SK-N-SH treated with all-trans-retinoic acid at 6 μM for 48 hours (cell line): ENCODE results near the gene SH3RF1.
"Not testable (repeated sequence)": the region's sequence is repeated elsewhere in the genome, so short reads cannot be mapped to it uniquely, and the experiment has no call there.

ENCODE experiments used
- ATAC-seq: fragments of 200-7000 bp; cut with Tn5 transposase; 3 replicates; pipeline ENCODE4 v1.9.1; 2020; ENCODE audit warnings: mild to moderate bottlenecking, moderate library complexity
- ARNTL ChIP-seq: fragments of 450-650 bp; formaldehyde crosslinking; IDR thresholded peaks from 2 replicates; pipeline ENCODE4 v1.5.0; 2020; ENCODE audit warnings: low read depth, mild to moderate bottlenecking, moderate library complexity, borderline replicate concordance
- BACH2 ChIP-seq: fragments of 250-450 bp; sonication (Bioruptor Pico); IDR thresholded peaks from 2 replicates; pipeline ENCODE4 v1.9.0; 2021; ENCODE audit warnings: mild to moderate bottlenecking, borderline replicate concordance
- CSDC2 ChIP-seq: fragments of 250-450 bp; sonication (Bioruptor Pico); IDR thresholded peaks from 2 replicates; pipeline ENCODE4 v1.5.0; 2020; ENCODE audit warnings: mild to moderate bottlenecking, moderate library complexity
- CSRNP3 ChIP-seq: fragments of 250-450 bp; sonication (Bioruptor Pico); IDR thresholded peaks from 2 replicates; pipeline ENCODE4 v1.5.1; 2021; ENCODE audit warnings: mild to moderate bottlenecking, moderate library complexity
- ESRRG ChIP-seq: fragments of 250-450 bp; sonication (Bioruptor Pico); IDR thresholded peaks from 2 replicates; pipeline ENCODE4 v1.6.1; 2021; ENCODE audit warnings: mild to moderate bottlenecking
- GLIS3 ChIP-seq: fragments of 250-450 bp; sonication (Bioruptor Pico); IDR thresholded peaks from 2 replicates; pipeline ENCODE4 v1.5.0; 2020; ENCODE audit warnings: mild to moderate bottlenecking, moderate library complexity
- ISL1 ChIP-seq: fragments of 250-450 bp; sonication (Bioruptor Pico); IDR thresholded peaks from 2 replicates; pipeline ENCODE4 v2.1.2; 2022; ENCODE audit warnings: mild to moderate bottlenecking, moderate library complexity
- PPARA ChIP-seq: fragments of 250-450 bp; sonication (Bioruptor Pico); IDR thresholded peaks from 2 replicates; pipeline ENCODE4 v1.5.0; 2020; ENCODE audit warnings: mild to moderate bottlenecking, borderline replicate concordance
- RARB ChIP-seq: fragments of 250-450 bp; sonication (Bioruptor Pico); IDR thresholded peaks from 2 replicates; pipeline ENCODE4 v1.8.0; 2021; ENCODE audit warnings: mild to moderate bottlenecking, moderate library complexity
- SNAI2 ChIP-seq: fragments of 250-450 bp; sonication (Bioruptor Pico); IDR thresholded peaks from 2 replicates; pipeline ENCODE4 v1.5.0; 2020; ENCODE audit warnings: mild to moderate bottlenecking, moderate library complexity
- TCF4 ChIP-seq: fragments of 250-450 bp; sonication (Bioruptor Pico); IDR thresholded peaks from 2 replicates; pipeline ENCODE4 v1.8.0; 2021; ENCODE audit warnings: mild to moderate bottlenecking, moderate library complexity, borderline replicate concordance
- TOX ChIP-seq: fragments of 250-450 bp; sonication (Bioruptor Pico); IDR thresholded peaks from 2 replicates; pipeline ENCODE4 v1.8.0; 2021; ENCODE audit warnings: mild to moderate bottlenecking, moderate library complexity, borderline replicate concordance
- TSHZ2 ChIP-seq: fragments of 250-450 bp; sonication (Bioruptor Pico); IDR thresholded peaks from 2 replicates; pipeline ENCODE4 v1.5.0; 2020; ENCODE audit warnings: mild to moderate bottlenecking, moderate library complexity
- ZC3H10 ChIP-seq: fragments of 250-450 bp; sonication (Bioruptor Pico); IDR thresholded peaks from 2 replicates; pipeline ENCODE4 v1.5.1; 2021; ENCODE audit warnings: mild to moderate bottlenecking, moderate library complexity
- ZFP3 ChIP-seq: fragments of 250-450 bp; sonication (Bioruptor Pico); IDR thresholded peaks from 2 replicates; pipeline ENCODE4 v1.5.0; 2020; ENCODE audit warnings: mild to moderate bottlenecking, moderate library complexity
- ZFP30 ChIP-seq: fragments of 450-650 bp; formaldehyde crosslinking; IDR thresholded peaks from 2 replicates; pipeline ENCODE4 v1.5.0; 2022; ENCODE audit warnings: mild to moderate bottlenecking, moderate library complexity
- ZNF565 ChIP-seq: fragments of 450-650 bp; formaldehyde crosslinking; conservative IDR thresholded peaks from 2 replicates; pipeline ENCODE4 v1.5.0; 2020; ENCODE audit warnings: low read depth, mild to moderate bottlenecking, moderate library complexity
- ZNF70 ChIP-seq: fragments of 450-650 bp; formaldehyde crosslinking; IDR thresholded peaks from 2 replicates; pipeline ENCODE4 v1.5.0; 2020; ENCODE audit warnings: mild to moderate bottlenecking, moderate library complexity
- ZNF8 ChIP-seq: fragments of 450-650 bp; formaldehyde crosslinking; IDR thresholded peaks from 2 replicates; pipeline ENCODE4 v1.5.0; 2020; ENCODE audit warnings: mild to moderate bottlenecking, moderate library complexity
- TF ChIP-seq, protein P1 (sequence below): fragments of 250-450 bp; sonication (Bioruptor Pico); IDR thresholded peaks from 2 replicates; pipeline ENCODE4 v1.5.1; 2020; ENCODE audit warnings: low read depth, mild to moderate bottlenecking, moderate library complexity

The SH3RF1 gene

GRCh38 chr4:169198167-169198566 is 72.6 kb downstream of the SH3RF1 start:
- TF ChIP-seq ZNF70 (CRISPR knock-in tag) (no peak), ZNF565 (CRISPR knock-in tag) (no peak), BACH2 (CRISPR knock-in tag) (no peak), RARB (CRISPR knock-in tag) (no peak), ZC3H10 (CRISPR knock-in tag) (no peak), ZFP3 (CRISPR knock-in tag) (no peak), CSDC2 (CRISPR knock-in tag) (no peak), ARNTL (CRISPR knock-in tag) (no peak), TSHZ2 (no peak), ZFP30 (CRISPR knock-in tag) (no peak)
- no peak for ATAC-seq

GRCh38 chr4:169197206-169197605 is 73.5 kb downstream of the SH3RF1 start:
- not testable (repeated sequence) for ATAC-seq

- TF ChIP-seq ZC3H10 (CRISPR knock-in tag) (no peak), ISL1 (CRISPR knock-in tag) (no peak), PPARA (CRISPR knock-in tag) (no peak), ZNF8 (CRISPR knock-in tag) (no peak), ZFP30 (CRISPR knock-in tag) (no peak), TSHZ2 (no peak), ESRRG (CRISPR knock-in tag) (no peak), GLIS3 (no peak), TOX (no peak), ARNTL (CRISPR knock-in tag) (no peak), SNAI2 (CRISPR knock-in tag) (no peak), ZNF70 (CRISPR knock-in tag) (no peak)
- TF ChIP-seq, protein P1, sequence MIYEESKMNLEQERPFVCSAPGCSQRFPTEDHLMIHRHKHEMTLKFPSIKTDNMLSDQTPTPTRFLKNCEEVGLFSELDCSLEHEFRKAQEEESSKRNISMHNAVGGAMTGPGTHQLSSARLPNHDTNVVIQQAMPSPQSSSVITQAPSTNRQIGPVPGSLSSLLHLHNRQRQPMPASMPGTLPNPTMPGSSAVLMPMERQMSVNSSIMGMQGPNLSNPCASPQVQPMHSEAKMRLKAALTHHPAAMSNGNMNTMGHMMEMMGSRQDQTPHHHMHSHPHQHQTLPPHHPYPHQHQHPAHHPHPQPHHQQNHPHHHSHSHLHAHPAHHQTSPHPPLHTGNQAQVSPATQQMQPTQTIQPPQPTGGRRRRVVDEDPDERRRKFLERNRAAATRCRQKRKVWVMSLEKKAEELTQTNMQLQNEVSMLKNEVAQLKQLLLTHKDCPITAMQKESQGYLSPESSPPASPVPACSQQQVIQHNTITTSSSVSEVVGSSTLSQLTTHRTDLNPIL: no peak
- TF ChIP-seq, all 23 proteins: peak for 0
- no peak for ATAC-seq
Observed at GRCh38 chr4:169195032-169195431, 75.7 kb downstream of the SH3RF1 start.

DNA sequence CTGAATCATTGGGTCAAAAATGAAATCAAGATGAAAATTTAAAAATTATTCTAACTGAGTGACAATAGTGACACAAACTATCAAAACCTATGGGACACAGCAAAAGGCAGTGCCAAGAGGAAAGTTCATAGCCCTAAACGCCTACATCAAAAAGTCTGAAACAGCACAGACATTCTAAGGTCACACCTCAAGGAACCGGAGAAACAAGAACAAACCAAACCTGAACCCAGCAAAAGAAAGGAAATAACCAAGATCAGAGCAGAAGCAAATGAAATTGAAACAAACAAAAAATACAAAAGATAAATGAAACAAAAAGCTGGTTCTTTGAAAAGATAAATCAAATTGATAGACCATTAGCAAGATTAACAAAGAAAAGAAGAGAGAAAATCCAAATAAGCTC is 80.8 kb downstream of the SH3RF1 start:
- not testable (repeated sequence) for ATAC-seq

DNA sequence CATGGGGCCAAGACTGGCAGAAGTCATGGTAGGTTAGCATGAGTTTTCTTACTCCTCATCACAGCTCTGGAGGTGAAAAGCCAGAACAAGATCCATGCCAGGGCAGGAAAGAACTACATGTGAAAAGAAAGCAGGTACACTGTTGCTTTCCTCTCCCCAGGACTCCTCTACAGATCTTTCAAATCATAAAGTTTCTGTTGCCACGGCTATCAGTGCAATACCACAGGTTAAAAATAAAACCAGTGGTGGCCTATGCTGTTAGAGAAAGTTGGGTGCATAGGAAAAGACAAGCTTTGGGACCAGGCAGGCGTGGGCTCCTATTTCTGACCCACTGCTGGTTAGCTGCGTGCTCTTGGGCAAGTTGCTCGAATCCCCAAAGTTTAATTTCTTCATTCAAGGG is 81.4 kb downstream of the SH3RF1 start:
- peak; percentile 35; the same call in 1 of the 3 replicates for ATAC-seq

More for the DNA sequence above, 81.4 kb downstream of the SH3RF1 start:
- TF ChIP-seq CSRNP3 (CRISPR knock-in tag) (no peak), RARB (CRISPR knock-in tag) (no peak), TCF4 (CRISPR knock-in tag) (no peak), ISL1 (CRISPR knock-in tag) (no peak), ZFP30 (CRISPR knock-in tag) (no peak), ZC3H10 (CRISPR knock-in tag) (no peak), TOX (no peak), TSHZ2 (no peak), ARNTL (CRISPR knock-in tag) (no peak)
- TF ChIP-seq, all 23 proteins: peak for 0
